HG03469 (cell line): ENCODE data around the gene UBAP2L.

ENCODE experiments used
- ATAC-seq: cut with Tn5 transposase; IDR thresholded peaks from one replicate; pipeline ENCODE4 v1.9.1; 2021; ENCODE audit warnings: mild to moderate bottlenecking, moderate library complexity, moderate number of reproducible peaks; ENCODE audit not compliant: unreplicated experiment

UBAP2L gene

GRCh38 chr1:154220071-154220969 is at the start of gene UBAP2L:
Gene UBAP2L (plus strand): TSS chr1:154220955. CDS start chr1:154225124, 4,169 bp downstream.
- peak; percentile 75 for ATAC-seq

- no peak for ATAC-seq
These were observed 49.6 kb upstream of the UBAP2L start for GRCh38 chr1:154171223-154171583.

- ATAC-seq: no peak
These were observed 48.9 kb upstream of the UBAP2L start for GRCh38 chr1:154171880-154172279.

- ATAC-seq: no peak
These were observed 46.1 kb upstream of the UBAP2L start for GRCh38 chr1:154174654-154175053.

- no peak for ATAC-seq
These were observed 44.4 kb upstream of the UBAP2L start for GRCh38 chr1:154176337-154176736.

GRCh38 chr1:154178013-154178412 is 42.7 kb upstream of the UBAP2L start:
- no peak for ATAC-seq

GRCh38 chr1:154178911-154179811 is 41.6 kb upstream of the UBAP2L start:
- ATAC-seq: no peak

GRCh38 chr1:154179946-154180687 is 40.6 kb upstream of the UBAP2L start:
- no peak for ATAC-seq

- no peak for ATAC-seq
These were observed 38.8 kb upstream of the UBAP2L start for GRCh38 chr1:154181944-154182343.

GRCh38 chr1:154182344-154183045 is 38.3 kb upstream of the UBAP2L start:
- ATAC-seq: peak; percentile 38

GRCh38 chr1:154183046-154183915 is 37.5 kb upstream of the UBAP2L start:
- peak; percentile 47 for ATAC-seq

- ATAC-seq: no peak
These were observed 34.6 kb upstream of the UBAP2L start for GRCh38 chr1:154186177-154186576.

- ATAC-seq: no peak
These were observed 33.8 kb upstream of the UBAP2L start for GRCh38 chr1:154186852-154187501.

- ATAC-seq: no peak
These were observed 30.2 kb upstream of the UBAP2L start for GRCh38 chr1:154190550-154190949.

- no peak for ATAC-seq
These were observed 28.7 kb upstream of the UBAP2L start, which contains the start of gene TPM3 for GRCh38 chr1:154191990-154192461. Gene TPM3 (minus strand): TSS chr1:154192100. CDS start chr1:154192018, 82 bp downstream.

- ATAC-seq: no peak
These were observed 28.3 kb upstream of the UBAP2L start for GRCh38 chr1:154192476-154192875.

GRCh38 chr1:154193821-154194220 is 26.9 kb upstream of the UBAP2L start:
- no peak for ATAC-seq

GRCh38 chr1:154198756-154199562 is 21.8 kb upstream of the UBAP2L start:
- no peak for ATAC-seq
